Rectal smooth muscle tissue (tissue), 1 donor: ENCODE measurements around the gene TNRC6B.
A peak's percentile ranks its signal among the peaks of the same experiment; 100 is the strongest.

Experiments used
- H3K27ac ChIP-seq: one replicate; pipeline ENCODE4 v1.7.0; 2013; ENCODE audit warnings: low read depth, low read length, inconsistent platforms
- H3K27me3 ChIP-seq: one replicate; pipeline ENCODE4 v1.7.0; 2013; ENCODE audit warnings: low read length; ENCODE audit not compliant: control insufficient read depth, insufficient read depth
- H3K36me3 ChIP-seq: one replicate; pipeline ENCODE4 v1.7.0; 2013; ENCODE audit warnings: low read length; ENCODE audit not compliant: control insufficient read depth, insufficient read depth
- H3K4me1 ChIP-seq: one replicate; pipeline ENCODE4 v1.7.0; 2013; ENCODE audit warnings: low read length; ENCODE audit not compliant: control insufficient read depth, insufficient read depth
- H3K4me3 ChIP-seq: one replicate; pipeline ENCODE4 v1.7.0; 2013; ENCODE audit warnings: low read length
- H3K9ac ChIP-seq: one replicate; pipeline ENCODE4 v1.7.0; 2013; ENCODE audit warnings: low read length

Gene TNRC6B

GRCh38 chr22:40346185-40347118 is 168.7 kb downstream of the TNRC6B start, which contains the start of gene ADSL:
ADSL (plus strand) TSS chr22:40346500; CDS start chr22:40346559, 59 bp downstream.
- H3K36me3 ChIP-seq, result peaks cover 4% of the 10 kb centered on the region
- H3K9ac ChIP-seq, result peak within 1 kb of the TSS; percentile 81
- H3K27me3 ChIP-seq, result no peaks in the 10 kb centered on the region
- H3K4me3 ChIP-seq, result peak within 1 kb of the TSS; percentile 97
- H3K27ac ChIP-seq, result peak within 1 kb of the TSS; percentile 92
- peaks cover 9% of the 10 kb centered on the region for H3K4me1 ChIP-seq

GRCh38 chr22:40347300-40347699 is 169.6 kb downstream of the TNRC6B start:
- peak overlapping the region; percentile 97 for H3K4me3 ChIP-seq
- H3K4me1 ChIP-seq, result peaks cover 9% of the 10 kb centered on the region
- no peaks in the 10 kb centered on the region for H3K27me3 ChIP-seq
- peaks cover 4% of the 10 kb centered on the region for H3K36me3 ChIP-seq
- H3K9ac ChIP-seq, result peak overlapping the region; percentile 58
- H3K27ac ChIP-seq, result peak overlapping the region; percentile 92

- H3K27ac ChIP-seq, result no peak overlapping the region
- peaks cover 9% of the 10 kb centered on the region for H3K4me1 ChIP-seq
- H3K36me3 ChIP-seq, result peaks cover 9% of the 10 kb centered on the region
- no peak overlapping the region for H3K4me3 ChIP-seq
- no peaks in the 10 kb centered on the region for H3K27me3 ChIP-seq
- H3K9ac ChIP-seq, result no peak overlapping the region
These were observed 170.4 kb downstream of the TNRC6B start for GRCh38 chr22:40348025-40348658.

- Histone ChIP-seq H3K4me1 (peaks cover 3% of the 10 kb centered on the region), H3K27me3 (no peaks in the 10 kb centered on the region), H3K9ac (no peak overlapping the region), H3K4me3 (no peak overlapping the region), H3K27ac (no peak overlapping the region), H3K36me3 (peaks cover 9% of the 10 kb centered on the region)
These were observed 175.0 kb downstream of the TNRC6B start for GRCh38 chr22:40352763-40353162.

- peaks cover 55% of the 10 kb centered on the region for H3K36me3 ChIP-seq
- no peak overlapping the region for H3K4me3 ChIP-seq
- H3K27ac ChIP-seq, result no peak overlapping the region
- H3K9ac ChIP-seq, result no peak overlapping the region
- H3K4me1 ChIP-seq, result no peaks in the 10 kb centered on the region
- H3K27me3 ChIP-seq, result no peaks in the 10 kb centered on the region
These were observed 183.4 kb downstream of the TNRC6B start for GRCh38 chr22:40361100-40361499.

- no peak overlapping the region for H3K27ac ChIP-seq
- H3K9ac ChIP-seq, result no peak overlapping the region
- H3K27me3 ChIP-seq, result no peaks in the 10 kb centered on the region
- H3K4me3 ChIP-seq, result no peak overlapping the region
- H3K4me1 ChIP-seq, result no peaks in the 10 kb centered on the region
- H3K36me3 ChIP-seq, result peaks cover 61% of the 10 kb centered on the region
These were observed 185.3 kb downstream of the TNRC6B start for GRCh38 chr22:40363059-40363458.

- H3K36me3 ChIP-seq, result peaks cover 51% of the 10 kb centered on the region
These were observed 186.7 kb downstream of the TNRC6B start for GRCh38 chr22:40364431-40364830.

GRCh38 chr22:40366068-40366467 is 188.3 kb downstream of the TNRC6B start:
- no peak overlapping the region for H3K27ac ChIP-seq
- H3K36me3 ChIP-seq, result peaks cover 46% of the 10 kb centered on the region
- no peaks in the 10 kb centered on the region for H3K4me1 ChIP-seq
- H3K9ac ChIP-seq, result no peak overlapping the region
- H3K27me3 ChIP-seq, result no peaks in the 10 kb centered on the region
- no peak overlapping the region for H3K4me3 ChIP-seq

More at GRCh38 chr22:40364431-40364830, 186.7 kb downstream of the TNRC6B start:
- no peaks in the 10 kb centered on the region for H3K4me1 ChIP-seq
- no peak overlapping the region for H3K4me3 ChIP-seq
- H3K27me3 ChIP-seq, result no peaks in the 10 kb centered on the region
- H3K27ac ChIP-seq, result no peak overlapping the region
- H3K9ac ChIP-seq, result no peak overlapping the region

GRCh38 chr22:40367342-40367741 is 189.6 kb downstream of the TNRC6B start:
- Histone ChIP-seq H3K4me3 (no peak overlapping the region), H3K4me1 (no peaks in the 10 kb centered on the region), H3K27ac (no peak overlapping the region), H3K36me3 (peaks cover 33% of the 10 kb centered on the region), H3K9ac (no peak overlapping the region), H3K27me3 (no peaks in the 10 kb centered on the region)

- H3K36me3 ChIP-seq, result peaks cover 26% of the 10 kb centered on the region
- H3K27ac ChIP-seq, result no peak overlapping the region
- H3K4me1 ChIP-seq, result no peaks in the 10 kb centered on the region
- H3K27me3 ChIP-seq, result no peaks in the 10 kb centered on the region
- H3K4me3 ChIP-seq, result no peak overlapping the region
- no peak overlapping the region for H3K9ac ChIP-seq
These were observed 190.3 kb downstream of the TNRC6B start for GRCh38 chr22:40368016-40368415.

GRCh38 chr22:40368836-40369235 is 191.1 kb downstream of the TNRC6B start:
- Histone ChIP-seq H3K9ac (no peak overlapping the region), H3K4me1 (no peaks in the 10 kb centered on the region), H3K27ac (no peak overlapping the region), H3K27me3 (no peaks in the 10 kb centered on the region), H3K4me3 (no peak overlapping the region), H3K36me3 (peaks cover 24% of the 10 kb centered on the region)

GRCh38 chr22:40374567-40374966 is 196.8 kb downstream of the TNRC6B start:
- no peaks in the 10 kb centered on the region for H3K4me1 ChIP-seq
- H3K27me3 ChIP-seq, result no peaks in the 10 kb centered on the region
- no peak overlapping the region for H3K9ac ChIP-seq
- no peaks in the 10 kb centered on the region for H3K36me3 ChIP-seq
- H3K4me3 ChIP-seq, result no peak overlapping the region
- H3K27ac ChIP-seq, result no peak overlapping the region
